ENCODE measurements around the gene GLYATL1. TPM values are rescaled to one million over a fixed set of nuclear protein-coding genes. Genes with fewer than 3 reads are reported as not detected.

Gene GLYATL1
- total and polyA plus RNA-seq, 2 experiments from 2014 or later: 7.9 to 12.6 TPM

DNA sequence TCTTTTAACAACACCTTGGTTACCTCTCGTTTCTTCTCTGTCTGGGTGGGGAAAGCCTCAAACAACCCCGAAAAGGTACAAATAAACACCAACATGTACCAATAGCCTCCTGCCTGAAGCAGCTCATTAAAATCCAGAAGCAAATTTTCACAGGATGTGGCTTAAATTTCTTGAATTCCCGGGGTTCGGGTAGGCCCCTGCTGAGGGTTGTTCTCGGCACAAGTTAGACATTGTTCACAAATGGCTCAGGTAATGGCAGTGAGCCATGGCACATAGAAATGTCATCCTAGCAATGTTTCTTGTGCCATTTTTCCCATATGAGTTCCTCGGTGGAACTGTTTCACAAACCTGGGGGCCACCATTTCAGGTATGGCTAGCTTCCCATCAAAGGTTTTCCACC, 19.7 kb upstream of the GLYATL1 start:
- Histone ChIP-seq H3K9me2 (ENCODE audit: insufficient read depth) (no peaks in the 10 kb centered on the region; the same call in 1 of the 2 replicates), H3K4me3 (no peak overlapping the region), H2AFZ (no peak overlapping the region), H3F3A (replicated peaks; ENCODE audit: low read depth) (no peaks in the 10 kb centered on the region), H3K27me3 (ENCODE audit: insufficient read depth) (no peaks in the 10 kb centered on the region), H3K36me3 (ENCODE audit: insufficient read depth) (peaks cover 11% of the 10 kb centered on the region; the same call in 1 of the 2 replicates), H3K27ac (ENCODE audit: low read depth) (no peak overlapping the region), H3K4me2 (no peak overlapping the region), H3K4me1 (ENCODE audit: insufficient read depth) (peaks cover 18% of the 10 kb centered on the region), H4K20me1 (replicated peaks; ENCODE audit: insufficient read depth) (no peaks in the 10 kb centered on the region), H3K79me2 (replicated peaks; ENCODE audit: insufficient read depth) (no peaks in the 10 kb centered on the region)
- ATAC-seq (no peak), DNase-seq (ENCODE audit: low spot score) (no peak)
- Mint-ChIP-seq H3K4me3 (no peak overlapping the region), H3K27ac (no peak overlapping the region), H3K36me3 (ENCODE audit: low read depth) (peaks cover 13% of the 10 kb centered on the region), H3K27me3 (ENCODE audit: insufficient read depth, low read depth, poor library complexity) (peaks cover 3% of the 10 kb centered on the region), H3K4me1 (peaks cover 23% of the 10 kb centered on the region), H3K9me3 (peaks cover 35% of the 10 kb centered on the region)
- TF ChIP-seq, protein P1, sequence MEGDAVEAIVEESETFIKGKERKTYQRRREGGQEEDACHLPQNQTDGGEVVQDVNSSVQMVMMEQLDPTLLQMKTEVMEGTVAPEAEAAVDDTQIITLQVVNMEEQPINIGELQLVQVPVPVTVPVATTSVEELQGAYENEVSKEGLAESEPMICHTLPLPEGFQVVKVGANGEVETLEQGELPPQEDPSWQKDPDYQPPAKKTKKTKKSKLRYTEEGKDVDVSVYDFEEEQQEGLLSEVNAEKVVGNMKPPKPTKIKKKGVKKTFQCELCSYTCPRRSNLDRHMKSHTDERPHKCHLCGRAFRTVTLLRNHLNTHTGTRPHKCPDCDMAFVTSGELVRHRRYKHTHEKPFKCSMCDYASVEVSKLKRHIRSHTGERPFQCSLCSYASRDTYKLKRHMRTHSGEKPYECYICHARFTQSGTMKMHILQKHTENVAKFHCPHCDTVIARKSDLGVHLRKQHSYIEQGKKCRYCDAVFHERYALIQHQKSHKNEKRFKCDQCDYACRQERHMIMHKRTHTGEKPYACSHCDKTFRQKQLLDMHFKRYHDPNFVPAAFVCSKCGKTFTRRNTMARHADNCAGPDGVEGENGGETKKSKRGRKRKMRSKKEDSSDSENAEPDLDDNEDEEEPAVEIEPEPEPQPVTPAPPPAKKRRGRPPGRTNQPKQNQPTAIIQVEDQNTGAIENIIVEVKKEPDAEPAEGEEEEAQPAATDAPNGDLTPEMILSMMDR (conservative IDR thresholded peaks at IDR 0.05; ENCODE audit: low read depth in 2 of 2): no peak
- TF ChIP-seq, protein P2, sequence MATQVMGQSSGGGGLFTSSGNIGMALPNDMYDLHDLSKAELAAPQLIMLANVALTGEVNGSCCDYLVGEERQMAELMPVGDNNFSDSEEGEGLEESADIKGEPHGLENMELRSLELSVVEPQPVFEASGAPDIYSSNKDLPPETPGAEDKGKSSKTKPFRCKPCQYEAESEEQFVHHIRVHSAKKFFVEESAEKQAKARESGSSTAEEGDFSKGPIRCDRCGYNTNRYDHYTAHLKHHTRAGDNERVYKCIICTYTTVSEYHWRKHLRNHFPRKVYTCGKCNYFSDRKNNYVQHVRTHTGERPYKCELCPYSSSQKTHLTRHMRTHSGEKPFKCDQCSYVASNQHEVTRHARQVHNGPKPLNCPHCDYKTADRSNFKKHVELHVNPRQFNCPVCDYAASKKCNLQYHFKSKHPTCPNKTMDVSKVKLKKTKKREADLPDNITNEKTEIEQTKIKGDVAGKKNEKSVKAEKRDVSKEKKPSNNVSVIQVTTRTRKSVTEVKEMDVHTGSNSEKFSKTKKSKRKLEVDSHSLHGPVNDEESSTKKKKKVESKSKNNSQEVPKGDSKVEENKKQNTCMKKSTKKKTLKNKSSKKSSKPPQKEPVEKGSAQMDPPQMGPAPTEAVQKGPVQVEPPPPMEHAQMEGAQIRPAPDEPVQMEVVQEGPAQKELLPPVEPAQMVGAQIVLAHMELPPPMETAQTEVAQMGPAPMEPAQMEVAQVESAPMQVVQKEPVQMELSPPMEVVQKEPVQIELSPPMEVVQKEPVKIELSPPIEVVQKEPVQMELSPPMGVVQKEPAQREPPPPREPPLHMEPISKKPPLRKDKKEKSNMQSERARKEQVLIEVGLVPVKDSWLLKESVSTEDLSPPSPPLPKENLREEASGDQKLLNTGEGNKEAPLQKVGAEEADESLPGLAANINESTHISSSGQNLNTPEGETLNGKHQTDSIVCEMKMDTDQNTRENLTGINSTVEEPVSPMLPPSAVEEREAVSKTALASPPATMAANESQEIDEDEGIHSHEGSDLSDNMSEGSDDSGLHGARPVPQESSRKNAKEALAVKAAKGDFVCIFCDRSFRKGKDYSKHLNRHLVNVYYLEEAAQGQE (IDR thresholded peaks at IDR 0.05; ENCODE audit: unreplicated experiment): no peak
- TF ChIP-seq ZNF114 (CRISPR knock-in tag; IDR thresholded peaks at IDR 0.05) (no peak), POLR2AphosphoS5 (IDR thresholded peaks at IDR 0.05; ENCODE audit: low read depth) (no peak), ZNF331 (CRISPR knock-in tag; IDR thresholded peaks at IDR 0.05; ENCODE audit: low read depth) (no peak), JUNB (IDR thresholded peaks at IDR 0.05; ENCODE audit: unreplicated experiment) (no peak), NANOG (IDR thresholded peaks at IDR 0.05; ENCODE audit: borderline replicate concordance) (no peak), EZH2phosphoT487 (IDR thresholded peaks at IDR 0.05; ENCODE audit: unreplicated experiment) (no peak), STAT1 (IDR thresholded peaks at IDR 0.05; ENCODE audit: unreplicated experiment) (no peak), CREB1 (CRISPR knock-in tag; IDR thresholded peaks at IDR 0.05; ENCODE audit: low read depth) (no peak), EZH2 (IDR thresholded peaks at IDR 0.05; ENCODE audit: low read depth, unreplicated experiment) (no peak)
- TF ChIP-seq, protein P3, sequence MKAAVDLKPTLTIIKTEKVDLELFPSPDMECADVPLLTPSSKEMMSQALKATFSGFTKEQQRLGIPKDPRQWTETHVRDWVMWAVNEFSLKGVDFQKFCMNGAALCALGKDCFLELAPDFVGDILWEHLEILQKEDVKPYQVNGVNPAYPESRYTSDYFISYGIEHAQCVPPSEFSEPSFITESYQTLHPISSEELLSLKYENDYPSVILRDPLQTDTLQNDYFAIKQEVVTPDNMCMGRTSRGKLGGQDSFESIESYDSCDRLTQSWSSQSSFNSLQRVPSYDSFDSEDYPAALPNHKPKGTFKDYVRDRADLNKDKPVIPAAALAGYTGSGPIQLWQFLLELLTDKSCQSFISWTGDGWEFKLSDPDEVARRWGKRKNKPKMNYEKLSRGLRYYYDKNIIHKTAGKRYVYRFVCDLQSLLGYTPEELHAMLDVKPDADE (IDR thresholded peaks at IDR 0.05): no peak
- TF ChIP-seq, protein P4, sequence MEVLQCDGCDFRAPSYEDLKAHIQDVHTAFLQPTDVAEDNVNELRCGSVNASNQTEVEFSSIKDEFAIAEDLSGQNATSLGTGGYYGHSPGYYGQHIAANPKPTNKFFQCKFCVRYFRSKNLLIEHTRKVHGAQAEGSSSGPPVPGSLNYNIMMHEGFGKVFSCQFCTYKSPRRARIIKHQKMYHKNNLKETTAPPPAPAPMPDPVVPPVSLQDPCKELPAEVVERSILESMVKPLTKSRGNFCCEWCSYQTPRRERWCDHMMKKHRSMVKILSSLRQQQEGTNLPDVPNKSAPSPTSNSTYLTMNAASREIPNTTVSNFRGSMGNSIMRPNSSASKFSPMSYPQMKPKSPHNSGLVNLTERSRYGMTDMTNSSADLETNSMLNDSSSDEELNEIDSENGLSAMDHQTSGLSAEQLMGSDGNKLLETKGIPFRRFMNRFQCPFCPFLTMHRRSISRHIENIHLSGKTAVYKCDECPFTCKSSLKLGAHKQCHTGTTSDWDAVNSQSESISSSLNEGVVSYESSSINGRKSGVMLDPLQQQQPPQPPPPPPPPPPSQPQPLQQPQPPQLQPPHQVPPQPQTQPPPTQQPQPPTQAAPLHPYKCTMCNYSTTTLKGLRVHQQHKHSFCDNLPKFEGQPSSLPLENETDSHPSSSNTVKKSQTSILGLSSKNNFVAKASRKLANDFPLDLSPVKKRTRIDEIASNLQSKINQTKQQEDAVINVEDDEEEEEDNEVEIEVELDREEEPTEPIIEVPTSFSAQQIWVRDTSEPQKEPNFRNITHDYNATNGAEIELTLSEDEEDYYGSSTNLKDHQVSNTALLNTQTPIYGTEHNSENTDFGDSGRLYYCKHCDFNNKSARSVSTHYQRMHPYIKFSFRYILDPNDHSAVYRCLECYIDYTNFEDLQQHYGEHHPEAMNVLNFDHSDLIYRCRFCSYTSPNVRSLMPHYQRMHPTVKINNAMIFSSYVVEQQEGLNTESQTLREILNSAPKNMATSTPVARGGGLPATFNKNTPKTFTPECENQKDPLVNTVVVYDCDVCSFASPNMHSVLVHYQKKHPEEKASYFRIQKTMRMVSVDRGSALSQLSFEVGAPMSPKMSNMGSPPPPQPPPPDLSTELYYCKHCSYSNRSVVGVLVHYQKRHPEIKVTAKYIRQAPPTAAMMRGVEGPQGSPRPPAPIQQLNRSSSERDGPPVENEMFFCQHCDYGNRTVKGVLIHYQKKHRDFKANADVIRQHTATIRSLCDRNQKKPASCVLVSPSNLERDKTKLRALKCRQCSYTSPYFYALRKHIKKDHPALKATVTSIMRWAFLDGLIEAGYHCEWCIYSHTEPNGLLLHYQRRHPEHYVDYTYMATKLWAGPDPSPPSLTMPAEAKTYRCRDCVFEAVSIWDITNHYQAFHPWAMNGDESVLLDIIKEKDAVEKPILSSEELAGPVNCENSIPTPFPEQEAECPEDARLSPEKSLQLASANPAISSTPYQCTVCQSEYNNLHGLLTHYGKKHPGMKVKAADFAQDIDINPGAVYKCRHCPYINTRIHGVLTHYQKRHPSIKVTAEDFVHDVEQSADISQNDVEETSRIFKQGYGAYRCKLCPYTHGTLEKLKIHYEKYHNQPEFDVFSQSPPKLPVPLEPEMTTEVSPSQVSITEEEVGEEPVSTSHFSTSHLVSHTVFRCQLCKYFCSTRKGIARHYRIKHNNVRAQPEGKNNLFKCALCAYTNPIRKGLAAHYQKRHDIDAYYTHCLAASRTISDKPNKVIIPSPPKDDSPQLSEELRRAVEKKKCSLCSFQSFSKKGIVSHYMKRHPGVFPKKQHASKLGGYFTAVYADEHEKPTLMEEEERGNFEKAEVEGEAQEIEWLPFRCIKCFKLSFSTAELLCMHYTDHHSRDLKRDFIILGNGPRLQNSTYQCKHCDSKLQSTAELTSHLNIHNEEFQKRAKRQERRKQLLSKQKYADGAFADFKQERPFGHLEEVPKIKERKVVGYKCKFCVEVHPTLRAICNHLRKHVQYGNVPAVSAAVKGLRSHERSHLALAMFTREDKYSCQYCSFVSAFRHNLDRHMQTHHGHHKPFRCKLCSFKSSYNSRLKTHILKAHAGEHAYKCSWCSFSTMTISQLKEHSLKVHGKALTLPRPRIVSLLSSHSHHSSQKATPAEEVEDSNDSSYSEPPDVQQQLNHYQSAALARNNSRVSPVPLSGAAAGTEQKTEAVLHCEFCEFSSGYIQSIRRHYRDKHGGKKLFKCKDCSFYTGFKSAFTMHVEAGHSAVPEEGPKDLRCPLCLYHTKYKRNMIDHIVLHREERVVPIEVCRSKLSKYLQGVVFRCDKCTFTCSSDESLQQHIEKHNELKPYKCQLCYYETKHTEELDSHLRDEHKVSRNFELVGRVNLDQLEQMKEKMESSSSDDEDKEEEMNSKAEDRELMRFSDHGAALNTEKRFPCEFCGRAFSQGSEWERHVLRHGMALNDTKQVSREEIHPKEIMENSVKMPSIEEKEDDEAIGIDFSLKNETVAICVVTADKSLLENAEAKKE (CRISPR knock-in tag; IDR thresholded peaks at IDR 0.05): no peak
